IMR-90 (cell line): ENCODE measurements around the gene GAS7. TPM values are rescaled to one million over a fixed set of nuclear protein-coding genes. Genes with fewer than 3 reads are reported as not detected.

Source experiments
- ATAC-seq: fragments of 200-7000 bp; cut with Tn5 transposase; 2 replicates; pipeline ENCODE4 v1.9.1; 2020; ENCODE audit warnings: low read depth, mild to moderate bottlenecking, moderate library complexity
- BruUV-seq: library from RNA; stranded (reverse); fragments of 400-500 nt; replicated peaks from 2 replicates; lab custom pipeline; 2021; lab: Mats Ljungman, UMichigan
- CTCF ChIA-PET: fragments of 300-600 bp; formaldehyde crosslinking; extraction: SDS; loops from one replicate; lab custom pipeline; 2021; ENCODE audit warnings: antibody characterized with exemption; lab: Yijun Ruan, JAX
- POLR2A ChIA-PET: fragments of 300-600 bp; sonication (Branson Sonifier 250); formaldehyde crosslinking; loops from one replicate; lab custom pipeline; 2022; ENCODE audit warnings: antibody characterized with exemption; ENCODE audit not compliant: unreplicated experiment; lab: Charles Lee
- DNase-seq: peaks from one replicate; pipeline ENCODE4 v3.0.0; 2013
- H2AFZ ChIP-seq: replicated peaks from 2 replicates; pipeline ENCODE3; 2013; ENCODE audit warnings: low read length, mild to moderate bottlenecking; ENCODE audit not compliant: poor library complexity
- H2AK5ac ChIP-seq: 2 replicates; pipeline ENCODE4 v1.6.1; 2013; ENCODE audit warnings: low read depth, low read length, inconsistent platforms
- H2AK9ac ChIP-seq: replicated peaks from 2 replicates; pipeline ENCODE3; 2013; ENCODE audit warnings: mild to moderate bottlenecking, low read depth, low read length, moderate library complexity; ENCODE audit not compliant: poor library complexity
- H2BK120ac ChIP-seq: 2 replicates; pipeline ENCODE4 v1.6.1; 2013; ENCODE audit warnings: low read depth, low read length, inconsistent platforms
- H2BK15ac ChIP-seq: 3 replicates; pipeline ENCODE4 v1.6.1; 2013; ENCODE audit warnings: low read depth, low read length, inconsistent platforms
- H2BK20ac ChIP-seq: 2 replicates; pipeline ENCODE4 v1.6.1; 2013; ENCODE audit warnings: low read depth, mild to moderate bottlenecking, inconsistent platforms, low read length, moderate library complexity
- H2BK5ac ChIP-seq: 2 replicates; pipeline ENCODE4 v1.6.1; 2013; ENCODE audit warnings: mild to moderate bottlenecking, low read depth, low read length, inconsistent platforms; ENCODE audit not compliant: poor library complexity, severe bottlenecking
- H3K14ac ChIP-seq: replicated peaks from 2 replicates; pipeline ENCODE4 v1.6.1; 2013; ENCODE audit warnings: low read depth, low read length, inconsistent platforms
- H3K18ac ChIP-seq: 2 replicates; pipeline ENCODE4 v1.6.1; 2013; ENCODE audit warnings: low read depth, low read length, control low read depth
- H3K23ac ChIP-seq: 2 replicates; pipeline ENCODE4 v1.6.1; 2013; ENCODE audit warnings: low read depth, low read length, inconsistent platforms
- H3K27ac ChIP-seq: 2 replicates; pipeline ENCODE4 v1.5.1; 2013; ENCODE audit warnings: mild to moderate bottlenecking, control low read depth, low read length; ENCODE audit not compliant: insufficient read depth
- H3K27me3 ChIP-seq: 2 replicates; pipeline ENCODE4 v1.6.1; 2013; ENCODE audit warnings: low read length; ENCODE audit not compliant: control insufficient read depth, insufficient read depth
- H3K36me3 ChIP-seq: 2 replicates; pipeline ENCODE4 v1.6.1; 2013; ENCODE audit warnings: low read length, mixed read lengths; ENCODE audit not compliant: control insufficient read depth, insufficient read depth
- H3K4ac ChIP-seq: 2 replicates; pipeline ENCODE4 v1.6.1; 2013; ENCODE audit warnings: low read depth, low read length, inconsistent platforms
- H3K4me1 ChIP-seq: 2 replicates; pipeline ENCODE4 v1.6.1; 2013; ENCODE audit warnings: low read length, mixed read lengths; ENCODE audit not compliant: control insufficient read depth, insufficient read depth
- H3K4me2 ChIP-seq: 2 replicates; pipeline ENCODE4 v1.6.1; 2013; ENCODE audit warnings: low read depth, mild to moderate bottlenecking, control low read depth, low read length, moderate library complexity
- H3K4me3 ChIP-seq: 2 replicates; pipeline ENCODE4 v1.5.1; 2013; ENCODE audit warnings: low read depth, mild to moderate bottlenecking, control low read depth, low read length, moderate library complexity; ENCODE audit not compliant: insufficient read depth
- H3K56ac ChIP-seq: 2 replicates; pipeline ENCODE4 v1.6.1; 2013; ENCODE audit warnings: low read length, inconsistent platforms; ENCODE audit not compliant: insufficient read depth; ENCODE audit errors: extremely low read depth
- H3K79me1 ChIP-seq, 2 experiments: 2 replicates each; pipeline ENCODE4 v1.6.1; 2013; ENCODE audit warnings: low read length in 2 of 2, inconsistent platforms in 1 of 2, low read depth in 1 of 2
- H3K9ac ChIP-seq: 2 replicates; pipeline ENCODE4 v1.6.1; 2013; ENCODE audit warnings: low read depth, low read length, control low read depth
- H3K9me1 ChIP-seq: 2 replicates; pipeline ENCODE4 v1.6.1; 2013; ENCODE audit warnings: low read length, inconsistent platforms; ENCODE audit not compliant: insufficient read depth
- H3K9me3 ChIP-seq: 2 replicates; pipeline ENCODE4 v1.6.1; 2013; ENCODE audit warnings: low read length; ENCODE audit not compliant: control insufficient read depth, insufficient read depth
- H4K20me1 ChIP-seq: 2 replicates; pipeline ENCODE4 v1.6.1; 2013; ENCODE audit warnings: low read length, inconsistent platforms; ENCODE audit not compliant: insufficient read depth
- H4K5ac ChIP-seq: 2 replicates; pipeline ENCODE4 v1.6.1; 2013; ENCODE audit warnings: mild to moderate bottlenecking, low read depth, low read length, control low read depth
- H4K8ac ChIP-seq, 2 experiments: 2 replicates each; pipeline ENCODE4 v1.6.1; 2013; ENCODE audit warnings: low read depth in 2 of 2, low read length in 2 of 2, control low read depth in 1 of 2, inconsistent platforms in 1 of 2
- H4K91ac ChIP-seq: 2 replicates; pipeline ENCODE4 v1.6.1; 2013; ENCODE audit warnings: low read depth, low read length, inconsistent platforms; ENCODE audit not compliant: insufficient read depth
- BHLHE40 ChIP-seq: fragments of 150-350 bp; IDR thresholded peaks from 2 replicates; pipeline ENCODE4 v1.6.1; 2016; ENCODE audit warnings: mild to moderate bottlenecking, low read depth, low read length
- CHD1 ChIP-seq: IDR thresholded peaks from 2 replicates; pipeline ENCODE4 v1.6.1; 2012; ENCODE audit warnings: low read depth, low read length, improper control_type of control experiment
- FOS ChIP-seq: fragments of 150-350 bp; IDR thresholded peaks from 2 replicates; pipeline ENCODE4 v1.6.1; 2016; ENCODE audit warnings: low read depth, low read length
- MAFK ChIP-seq: IDR thresholded peaks from 2 replicates; pipeline ENCODE4 v1.6.1; 2012; ENCODE audit warnings: low read depth, low read length, improper control_type of control experiment
- MAZ ChIP-seq: IDR thresholded peaks from 2 replicates; pipeline ENCODE4 v1.6.1; 2012; ENCODE audit warnings: low read depth, mild to moderate bottlenecking, low read length, improper control_type of control experiment, moderate library complexity, borderline replicate concordance
- MXI1 ChIP-seq: IDR thresholded peaks from 2 replicates; pipeline ENCODE4 v1.6.1; 2012; ENCODE audit warnings: low read depth, mild to moderate bottlenecking, low read length, moderate library complexity, borderline replicate concordance
- NFE2L2 ChIP-seq: fragments of 150-350 bp; IDR thresholded peaks from 2 replicates; pipeline ENCODE4 v1.6.1; 2016; ENCODE audit warnings: low read depth, mild to moderate bottlenecking, low read length
- POLR2A ChIP-seq: IDR thresholded peaks from 2 replicates; pipeline ENCODE4 v1.6.1; 2012; ENCODE audit warnings: mild to moderate bottlenecking, low read depth, low read length
- RAD21 ChIP-seq: IDR thresholded peaks from 2 replicates; pipeline ENCODE4 v1.6.1; 2012; ENCODE audit warnings: low read length, improper control_type of control experiment
- RCOR1 ChIP-seq: IDR thresholded peaks from 2 replicates; pipeline ENCODE4 v1.6.1; 2012; ENCODE audit warnings: mild to moderate bottlenecking, low read length, improper control_type of control experiment; ENCODE audit not compliant: insufficient replicate concordance
- RFX5 ChIP-seq: IDR thresholded peaks from 2 replicates; pipeline ENCODE4 v1.8.0; 2012; ENCODE audit warnings: low read depth, mild to moderate bottlenecking, low read length, moderate library complexity
- SMC3 ChIP-seq: fragments of 150-350 bp; IDR thresholded peaks from 2 replicates; pipeline ENCODE4 v1.6.1; 2016; ENCODE audit warnings: low read depth, mild to moderate bottlenecking, antibody characterized with exemption, low read length, moderate library complexity
- WGBS, 2 experiments: methylation state at CpG; one replicate each; pipeline versions ENCODE4 v1.1.5 to v1.1.7; 2013; ENCODE audit warnings: missing lambda C conversion rate in 2 of 2; ENCODE audit not compliant: insufficient read length in 1 of 2; ENCODE audit errors: extremely low coverage in 2 of 2; 5-methylcytosine and 5-hydroxymethylcytosine counted together
- dilution Hi-C: fragments of 300-500 bp; cut with HindIII; formaldehyde crosslinking; loops from one replicate; pipeline ENCODE4 v1.14.3; 2018; ENCODE audit warnings: low sequenced_read_pairs; ENCODE audit not compliant: unreplicated experiment
- in situ Hi-C: fragments of 300-500 bp; cut with MboI; formaldehyde crosslinking; loops from 3 replicates; pipeline ENCODE4 v1.14.3; 2019; ENCODE audit warnings: low sequenced_read_pairs, inconsistent platforms, mixed read lengths
- intact Hi-C: fragments of 100-400 bp; cut with micrococcal nuclease; formaldehyde crosslinking; loops from 2 replicates; pipeline ENCODE4 v1.10.0; 2022
- polyA plus RNA-seq, 3 experiments: library from polyadenylated mRNA; depleted of rRNA; stranded (reverse); fragments of >200 nt; gene quantifications; 2 replicates each; pipeline ENCODE4 v1.2.3, GENCODE V29; 2012; ENCODE audit warnings: low replicate concordance in 1 of 3
- total RNA-seq: library from RNA; depleted of rRNA; stranded (reverse); fragments of >200 nt; gene quantifications from 2 replicates; pipeline ENCODE4 v1.2.3, GENCODE V29; 2012
- TF ChIP-seq, protein P1 (sequence below): fragments of 150-350 bp; IDR thresholded peaks from 2 replicates; pipeline ENCODE4 v1.6.1; 2016; ENCODE audit warnings: low read depth, mild to moderate bottlenecking, low read length, moderate library complexity, borderline replicate concordance
- TF ChIP-seq, protein P2 (sequence below): conservative IDR thresholded peaks from 2 replicates; pipeline ENCODE4 v1.5.1; 2012; ENCODE audit warnings: mild to moderate bottlenecking, low read depth, low read length, improper control_type of control experiment
- TF ChIP-seq, protein P3 (sequence below): fragments of 150-350 bp; IDR thresholded peaks from 2 replicates; pipeline ENCODE4 v1.6.1; 2017; ENCODE audit warnings: mild to moderate bottlenecking, antibody characterized with exemption, low read length, low read depth

GAS7 gene
- total and polyA plus RNA-seq, 2 of the 4 experiments (the other 2 are of a cell fraction), result 4.6 to 5.0 TPM

DNA sequence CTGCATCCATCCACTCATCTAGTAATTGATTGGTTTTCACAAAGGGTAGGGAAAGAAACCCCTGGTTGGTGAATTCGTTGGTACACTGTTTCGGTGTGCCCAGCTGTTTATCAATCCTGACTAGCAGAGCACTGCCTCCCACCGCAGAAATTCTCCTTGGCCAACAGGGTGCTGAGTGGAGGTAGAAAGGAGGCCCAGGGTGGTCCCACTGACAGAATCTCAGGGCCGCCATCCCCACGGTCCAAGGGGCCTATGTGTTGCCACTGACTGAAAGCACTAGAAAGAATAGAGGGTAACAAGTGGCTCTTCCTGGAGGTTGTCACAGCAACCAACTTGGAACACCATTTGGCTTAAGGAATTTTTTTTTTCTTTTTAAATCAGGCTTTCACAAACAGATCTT lies 284.9 kb downstream of the GAS7 start:
- Histone ChIP-seq H3K4me2 (no peak overlapping the region), H2AFZ (no peak overlapping the region), H4K20me1 (no peaks in the 10 kb centered on the region), H3K4me3 (no peak overlapping the region), H3K27ac (no peak overlapping the region), H3K9ac (no peak overlapping the region), H4K8ac (no peak overlapping the region), H4K5ac (no peak overlapping the region), H3K18ac (no peak overlapping the region), H3K23ac (no peak overlapping the region), H3K9me3 (no peaks in the 10 kb centered on the region), H2BK120ac (no peak overlapping the region), H3K56ac (no peak overlapping the region), H3K27me3 (no peaks in the 10 kb centered on the region), H3K36me3 (peaks cover 9% of the 10 kb centered on the region; the same call in 1 of the 2 replicates), H2BK20ac (no peak overlapping the region), H2AK5ac (no peak overlapping the region), H4K91ac (no peak overlapping the region), H2BK5ac (no peak overlapping the region), H3K4ac (no peak overlapping the region), H2AK9ac (no peak overlapping the region), H3K79me1 (no peaks in the 10 kb centered on the region), H3K4me1 (peaks cover 19% of the 10 kb centered on the region), H3K14ac (no peak overlapping the region), H3K9me1 (no peaks in the 10 kb centered on the region; the same call in 1 of the 2 replicates), H2BK15ac (no peak overlapping the region; the same call in 2 of the 3 replicates)
- DNase-seq (no peak), ATAC-seq (no peak)
- POLR2A ChIA-PET, result no interaction called here
- TF ChIP-seq, protein P1, sequence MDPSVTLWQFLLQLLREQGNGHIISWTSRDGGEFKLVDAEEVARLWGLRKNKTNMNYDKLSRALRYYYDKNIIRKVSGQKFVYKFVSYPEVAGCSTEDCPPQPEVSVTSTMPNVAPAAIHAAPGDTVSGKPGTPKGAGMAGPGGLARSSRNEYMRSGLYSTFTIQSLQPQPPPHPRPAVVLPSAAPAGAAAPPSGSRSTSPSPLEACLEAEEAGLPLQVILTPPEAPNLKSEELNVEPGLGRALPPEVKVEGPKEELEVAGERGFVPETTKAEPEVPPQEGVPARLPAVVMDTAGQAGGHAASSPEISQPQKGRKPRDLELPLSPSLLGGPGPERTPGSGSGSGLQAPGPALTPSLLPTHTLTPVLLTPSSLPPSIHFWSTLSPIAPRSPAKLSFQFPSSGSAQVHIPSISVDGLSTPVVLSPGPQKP, result no peak
- TF ChIP-seq MAFK, result no peak
- no peak for TF ChIP-seq MXI1
- TF ChIP-seq FOS, result no peak
- TF ChIP-seq RFX5, result no peak
- TF ChIP-seq NFE2L2, result no peak
- TF ChIP-seq CHD1, result no peak
- no peak for TF ChIP-seq RAD21
- TF ChIP-seq MAZ, result no peak
- no peak for TF ChIP-seq RCOR1
- TF ChIP-seq, protein P2, sequence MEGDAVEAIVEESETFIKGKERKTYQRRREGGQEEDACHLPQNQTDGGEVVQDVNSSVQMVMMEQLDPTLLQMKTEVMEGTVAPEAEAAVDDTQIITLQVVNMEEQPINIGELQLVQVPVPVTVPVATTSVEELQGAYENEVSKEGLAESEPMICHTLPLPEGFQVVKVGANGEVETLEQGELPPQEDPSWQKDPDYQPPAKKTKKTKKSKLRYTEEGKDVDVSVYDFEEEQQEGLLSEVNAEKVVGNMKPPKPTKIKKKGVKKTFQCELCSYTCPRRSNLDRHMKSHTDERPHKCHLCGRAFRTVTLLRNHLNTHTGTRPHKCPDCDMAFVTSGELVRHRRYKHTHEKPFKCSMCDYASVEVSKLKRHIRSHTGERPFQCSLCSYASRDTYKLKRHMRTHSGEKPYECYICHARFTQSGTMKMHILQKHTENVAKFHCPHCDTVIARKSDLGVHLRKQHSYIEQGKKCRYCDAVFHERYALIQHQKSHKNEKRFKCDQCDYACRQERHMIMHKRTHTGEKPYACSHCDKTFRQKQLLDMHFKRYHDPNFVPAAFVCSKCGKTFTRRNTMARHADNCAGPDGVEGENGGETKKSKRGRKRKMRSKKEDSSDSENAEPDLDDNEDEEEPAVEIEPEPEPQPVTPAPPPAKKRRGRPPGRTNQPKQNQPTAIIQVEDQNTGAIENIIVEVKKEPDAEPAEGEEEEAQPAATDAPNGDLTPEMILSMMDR, result no peak
- TF ChIP-seq BHLHE40, result no peak
- TF ChIP-seq SMC3, result no peak
- no peak for TF ChIP-seq POLR2A
- TF ChIP-seq, protein P3, sequence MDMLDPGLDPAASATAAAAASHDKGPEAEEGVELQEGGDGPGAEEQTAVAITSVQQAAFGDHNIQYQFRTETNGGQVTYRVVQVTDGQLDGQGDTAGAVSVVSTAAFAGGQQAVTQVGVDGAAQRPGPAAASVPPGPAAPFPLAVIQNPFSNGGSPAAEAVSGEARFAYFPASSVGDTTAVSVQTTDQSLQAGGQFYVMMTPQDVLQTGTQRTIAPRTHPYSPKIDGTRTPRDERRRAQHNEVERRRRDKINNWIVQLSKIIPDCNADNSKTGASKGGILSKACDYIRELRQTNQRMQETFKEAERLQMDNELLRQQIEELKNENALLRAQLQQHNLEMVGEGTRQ, result no peak
- dilution Hi-C loops, result no loop called here
- CTCF ChIA-PET, result no interaction called here
- BruUV-seq, result no TSS peak
- 90% methylated on average over 4 of the region's 5 CpGs; no CpG with 5 or more reads in 1 of the 2 experiments for WGBS, 2 experiments
- in situ Hi-C loops, result no loop called here
- intact Hi-C loops, result no loop called here
